ENCODE results near the gene ISG20L2.

The ISG20L2 gene

DNA sequence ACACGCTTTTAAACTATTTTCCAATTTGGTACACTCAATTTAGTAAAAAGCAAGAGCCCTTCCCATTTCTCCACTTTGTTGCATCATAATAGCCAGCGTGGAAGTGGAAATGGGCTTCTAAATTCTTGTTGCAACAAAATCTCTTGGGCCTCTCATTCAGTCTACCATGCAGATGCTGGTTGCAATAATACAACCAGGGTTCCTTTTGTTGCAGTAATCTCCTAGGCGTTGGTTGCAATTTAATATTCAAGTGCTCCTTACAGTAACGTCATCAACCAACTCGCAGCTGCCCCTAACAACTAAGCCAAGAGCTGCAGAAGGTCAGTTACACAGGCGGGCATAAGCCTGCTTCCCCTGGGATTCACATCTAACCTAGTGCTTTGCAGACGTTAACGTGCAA, 25.7 kb upstream of the ISG20L2 start:
- DNase-seq (ENCODE audit: low read depth, low spot score): no peak

DNA sequence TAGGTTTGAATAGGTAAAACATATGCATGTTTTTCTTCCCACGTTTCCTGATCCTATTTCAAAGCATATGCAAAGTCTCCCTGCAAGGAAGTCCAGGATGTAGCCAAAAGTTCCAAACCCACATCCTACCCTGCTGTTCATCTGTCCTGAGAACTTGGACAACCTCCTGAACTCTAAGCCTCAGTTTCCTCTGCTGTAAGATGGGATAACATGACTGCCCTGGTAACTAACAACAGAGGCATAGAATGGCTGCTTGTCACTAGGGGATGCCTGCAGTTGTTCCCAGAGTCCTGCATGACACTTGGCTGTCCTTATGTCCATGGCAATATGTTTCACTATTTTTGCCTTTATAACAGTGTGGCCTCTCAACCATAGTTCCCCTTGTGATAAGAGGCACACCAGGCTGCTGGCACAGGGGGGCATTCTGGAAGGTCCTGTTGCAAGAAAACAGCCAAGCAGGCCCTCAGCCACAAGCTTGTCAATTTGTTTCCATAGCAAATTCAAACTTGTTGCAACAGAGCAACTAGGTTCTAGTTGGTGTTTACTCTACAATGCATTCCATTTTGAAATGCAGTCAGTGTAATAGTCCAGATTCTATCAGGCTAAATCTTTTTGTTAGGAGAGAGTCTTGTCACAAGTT, 24.4 kb upstream of the ISG20L2 start:
- no peak for DNase-seq (ENCODE audit: low read depth, low spot score)

DNA sequence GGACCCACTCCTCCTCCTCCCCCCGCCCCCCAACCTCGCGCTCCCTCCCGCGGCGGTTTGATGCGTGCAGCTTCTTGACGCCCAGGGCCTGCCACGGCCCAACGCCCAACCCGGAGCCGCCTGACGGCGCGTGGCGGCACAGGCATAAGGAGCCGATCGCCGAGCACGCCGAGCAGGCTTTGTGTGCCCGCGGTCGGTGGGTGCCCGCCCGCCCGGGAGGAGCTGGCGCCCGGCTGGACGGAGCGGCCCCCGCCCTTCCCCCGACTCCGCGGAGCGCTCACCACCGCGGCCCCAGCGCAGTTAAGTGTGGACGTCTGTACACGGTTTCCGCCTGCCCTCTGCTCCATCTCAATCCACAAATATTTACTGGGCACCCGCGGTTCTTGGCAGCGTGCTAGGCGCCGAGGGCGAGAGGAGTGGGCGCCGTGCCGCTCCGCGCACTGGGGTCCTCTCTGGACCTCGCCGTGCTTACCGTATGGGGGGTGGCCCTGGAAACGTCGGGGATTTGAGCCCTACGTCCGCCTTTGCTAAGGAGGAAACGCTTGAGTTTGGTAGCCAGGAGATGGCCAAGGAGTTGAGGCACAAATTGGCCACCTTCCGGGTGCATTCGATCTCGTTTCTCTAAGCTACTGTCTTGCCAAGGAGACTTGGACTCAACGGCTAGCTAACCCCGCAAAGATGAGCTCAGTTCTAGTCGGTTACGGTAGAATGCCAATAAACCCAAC, 23.4 kb upstream of the ISG20L2 start:
- DNase-seq (ENCODE audit: low read depth, low spot score): peak; percentile 99

DNA sequence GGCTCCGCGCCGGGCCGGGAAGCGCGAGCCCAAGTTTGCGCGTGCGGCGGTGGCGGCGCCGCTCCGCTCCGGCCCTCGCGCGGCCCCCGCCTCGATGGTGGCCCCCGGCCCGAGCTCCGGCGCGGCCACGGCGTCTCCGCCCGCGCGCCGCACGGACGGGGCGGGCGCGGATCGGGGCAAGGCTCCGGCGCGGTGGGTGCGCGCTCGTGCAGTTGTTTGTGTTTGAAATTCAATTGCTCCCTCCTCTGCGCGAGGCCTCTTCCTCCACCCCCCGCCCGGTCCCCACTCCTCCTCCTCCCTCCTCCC, 22.8 kb upstream of the ISG20L2 start, which contains the start of gene HDGF:
TSS of gene HDGF (minus strand) at position 225 of the 306 bp plus-strand sequence. CDS start 246 bp downstream, outside the sequence.
- DNase-seq (ENCODE audit: low read depth, low spot score): no peak

DNA sequence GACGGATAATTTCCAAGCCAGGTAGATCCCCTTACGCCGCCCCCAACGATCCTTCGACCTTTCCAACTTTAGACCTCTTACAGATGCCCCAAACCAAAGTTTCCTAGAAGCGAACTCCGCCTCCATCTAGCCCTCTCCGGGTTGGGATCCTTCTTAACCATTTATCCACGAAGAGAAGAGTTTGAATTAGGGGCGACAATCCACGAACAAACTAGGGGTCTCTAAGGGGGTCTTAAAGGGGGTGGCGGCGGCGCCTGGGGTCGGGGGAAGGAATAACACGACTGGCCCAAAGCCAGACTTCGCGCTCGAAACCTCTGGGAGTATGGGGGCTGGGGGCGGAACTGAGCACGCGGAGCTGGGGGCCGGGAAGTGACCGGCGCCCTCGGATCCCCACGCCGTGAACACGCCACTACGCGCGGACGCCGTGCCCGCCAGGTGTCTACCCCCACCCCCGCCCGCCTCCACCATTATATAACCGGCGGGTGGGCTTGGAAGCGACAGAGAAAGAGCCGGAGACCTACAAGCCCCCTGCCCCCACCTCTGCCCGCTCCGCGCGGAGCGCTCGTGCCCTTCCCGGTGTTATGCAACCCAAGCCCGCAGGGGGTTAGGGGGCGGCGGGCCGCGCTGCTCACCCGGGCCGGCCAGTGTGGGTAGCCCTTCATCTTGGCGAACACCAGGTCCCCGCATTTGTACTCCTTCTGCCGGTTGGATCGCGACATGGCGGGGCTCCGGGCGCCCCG, 22.3 kb upstream of the ISG20L2 start:
- no peak for DNase-seq (ENCODE audit: low read depth, low spot score)

DNA sequence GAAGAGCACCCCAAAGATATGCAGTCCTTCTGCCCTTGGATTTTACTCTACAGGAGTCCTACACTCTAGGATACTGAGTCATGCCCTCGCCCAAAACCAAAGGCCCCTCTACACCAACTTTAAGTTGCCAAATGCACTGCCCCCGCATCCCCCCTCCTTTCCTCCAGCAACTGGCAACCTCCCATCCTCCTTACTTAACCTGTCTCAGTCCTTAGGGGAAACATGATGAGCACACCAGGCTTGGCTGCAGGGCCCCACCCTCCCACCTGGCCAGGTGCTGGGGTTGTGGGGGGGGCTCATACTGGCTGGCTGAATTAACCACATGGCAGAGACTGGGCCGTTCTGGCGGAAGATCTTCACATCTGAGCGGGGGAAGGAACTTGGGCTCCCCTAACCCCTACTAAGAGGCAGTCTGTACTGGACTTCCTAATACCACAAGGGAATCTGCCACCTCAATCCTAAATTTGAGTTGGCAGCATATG, 21.7 kb upstream of the ISG20L2 start:
- peak; percentile 28 for DNase-seq (ENCODE audit: low read depth, low spot score)

DNA sequence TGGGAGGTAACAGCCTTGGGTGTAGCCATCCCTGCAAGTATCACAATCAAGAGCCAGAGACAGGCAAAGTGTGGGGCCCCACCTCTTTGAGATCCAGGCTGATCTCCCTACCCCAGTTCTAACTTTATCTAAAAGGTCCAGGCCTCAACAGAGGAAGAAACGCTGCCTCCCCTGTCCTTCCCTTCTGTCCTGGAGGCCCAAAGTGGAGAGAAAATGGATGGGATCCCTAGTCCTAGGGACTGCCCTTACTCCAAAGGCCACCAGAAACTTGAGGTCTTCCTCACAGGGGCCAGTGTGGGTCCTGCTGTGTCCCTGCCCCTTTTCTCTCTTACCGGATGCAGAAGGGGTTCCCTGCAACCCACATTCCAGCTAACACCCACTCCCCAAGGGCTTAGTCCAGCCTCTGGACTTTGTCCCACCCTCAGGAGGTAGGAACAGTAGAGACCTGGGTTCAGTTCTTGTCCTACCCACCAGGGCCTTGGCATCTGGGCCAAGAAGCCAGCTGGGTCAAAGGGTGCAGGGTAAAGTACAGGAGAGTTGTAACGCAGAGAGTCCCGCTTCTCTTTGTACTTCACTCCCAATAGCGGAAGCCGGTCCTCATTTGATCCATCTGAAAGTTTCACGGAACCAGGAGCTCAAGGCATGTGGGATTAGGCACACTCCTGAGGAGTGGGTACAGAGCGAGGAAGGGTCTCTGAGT, 21.0 kb upstream of the ISG20L2 start:
- DNase-seq (ENCODE audit: low read depth, low spot score): no peak

DNA sequence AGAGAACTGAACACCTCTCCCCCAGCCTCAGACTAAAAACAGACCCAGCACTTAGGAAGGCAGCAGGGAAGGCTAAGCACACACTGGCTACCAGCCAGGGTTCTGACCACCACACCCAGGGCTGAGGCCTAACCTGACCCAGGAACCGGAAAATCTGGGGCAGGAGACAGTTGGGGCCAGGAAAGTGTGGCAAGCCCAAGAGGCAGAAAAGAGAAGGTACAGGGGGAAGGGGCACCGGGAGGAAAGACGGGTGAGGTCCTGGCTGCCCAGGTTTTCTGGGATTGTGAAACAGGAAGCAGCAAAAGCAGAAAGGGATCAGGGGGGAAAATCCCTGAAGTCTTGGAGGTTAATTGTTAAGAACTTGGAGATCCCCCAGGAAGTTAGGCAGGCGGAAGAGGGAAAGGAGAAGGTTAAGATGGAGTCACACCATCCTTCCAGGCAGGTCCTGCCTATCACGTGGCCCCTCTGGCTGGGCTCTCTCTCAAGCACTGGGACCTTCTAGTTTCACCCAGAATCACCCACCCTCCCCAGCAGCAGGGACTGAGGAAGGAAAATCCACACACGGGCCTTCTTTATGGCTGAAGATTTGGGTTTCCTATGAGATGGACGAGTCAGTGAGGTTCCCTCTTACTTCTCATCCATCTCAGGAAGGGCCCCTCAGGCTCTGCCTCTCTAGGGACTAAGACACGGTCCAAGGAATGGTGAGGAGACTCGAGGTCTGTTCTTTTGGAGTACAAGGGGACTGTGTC, 20.3 kb upstream of the ISG20L2 start:
- DNase-seq (ENCODE audit: low read depth, low spot score): peak; percentile 58

DNA sequence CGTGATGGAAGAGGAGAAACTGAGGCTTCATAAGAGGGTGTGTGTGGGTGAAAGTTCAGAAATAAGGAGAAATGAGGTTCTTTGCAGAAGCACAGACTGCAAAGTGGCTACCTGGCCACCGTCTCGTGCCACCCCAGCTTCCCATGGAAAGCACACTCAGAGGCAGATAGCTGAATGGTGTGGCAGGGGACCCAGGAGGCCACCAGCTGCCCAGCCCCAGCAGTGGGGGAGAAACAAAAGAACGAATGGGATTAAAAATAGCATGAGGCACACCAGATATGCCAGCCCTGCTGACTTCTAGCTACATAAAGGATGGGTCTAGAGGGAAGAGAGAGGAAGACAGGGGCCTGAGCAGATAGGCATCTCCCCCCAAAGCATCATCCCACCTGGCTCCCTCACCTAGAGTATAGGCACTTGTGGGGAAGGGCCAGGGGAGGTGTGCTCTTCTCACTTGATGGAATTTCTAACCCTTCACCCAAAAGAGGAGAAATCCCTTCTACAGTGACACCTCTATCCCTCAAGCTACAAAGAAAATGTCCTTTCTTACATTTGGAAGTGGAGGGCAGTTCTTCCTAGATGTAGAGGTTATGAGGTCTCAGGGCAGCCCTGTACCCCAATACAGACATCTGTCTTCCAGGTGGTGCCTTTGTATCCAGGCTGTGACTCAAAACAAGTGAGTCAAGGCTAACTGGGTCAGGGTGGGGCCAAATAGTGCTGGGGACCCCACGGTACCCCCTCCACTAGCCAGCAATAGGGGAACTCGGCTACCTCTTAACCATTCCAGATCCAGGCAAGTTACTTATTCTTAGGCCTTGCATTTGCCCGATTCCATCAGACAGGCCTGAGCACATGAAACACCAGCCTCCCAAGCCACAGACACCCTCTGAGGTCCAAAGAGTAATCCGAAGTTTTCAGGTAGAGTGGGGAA, 19.4 kb upstream of the ISG20L2 start:
- DNase-seq (ENCODE audit: low read depth, low spot score): peak; percentile 14

DNA sequence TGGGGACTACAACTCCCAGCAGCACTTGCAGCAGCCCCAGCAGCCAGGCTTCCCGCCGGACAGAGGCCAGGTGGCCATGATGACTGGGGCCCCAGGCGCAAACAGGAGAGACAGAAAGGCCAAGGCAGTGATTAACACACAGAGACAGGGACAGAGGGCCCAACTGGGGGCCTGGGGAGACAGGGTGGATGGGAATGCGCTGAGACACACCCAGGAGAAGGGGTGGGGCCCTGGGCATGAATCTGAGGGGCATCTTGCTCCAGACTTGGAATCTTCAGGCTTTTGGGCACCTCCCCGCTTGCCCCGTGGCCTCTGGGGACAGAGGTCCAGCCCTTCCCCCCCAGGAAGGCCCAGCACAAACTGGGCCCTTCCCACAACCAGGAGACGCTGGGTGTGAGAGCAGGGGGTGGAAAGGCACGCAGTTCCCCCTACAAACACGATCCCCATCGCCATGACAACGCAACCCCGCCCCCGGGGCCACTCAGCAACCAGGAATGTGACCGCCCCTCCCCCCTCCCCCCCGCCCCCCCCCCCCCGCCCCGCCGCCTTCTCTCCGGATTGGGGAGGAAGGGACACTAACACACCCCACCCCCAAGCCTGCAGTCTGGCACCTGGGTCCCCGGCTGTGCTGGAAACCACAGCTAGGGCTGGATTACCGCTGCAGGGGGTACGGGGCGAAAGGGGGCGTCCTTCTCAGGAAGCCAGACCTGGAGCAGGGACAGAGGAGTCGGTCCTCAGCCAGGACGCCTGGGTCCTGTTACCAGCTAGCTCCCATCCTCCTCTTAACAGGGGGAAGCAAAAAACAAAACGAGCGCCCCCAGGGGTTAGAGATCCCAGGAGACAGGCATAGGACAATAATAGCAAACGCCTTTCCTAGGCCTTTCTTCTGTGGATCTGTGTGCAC, 18.4 kb upstream of the ISG20L2 start:
- peak; percentile 96 for DNase-seq (ENCODE audit: low read depth, low spot score)

DNA sequence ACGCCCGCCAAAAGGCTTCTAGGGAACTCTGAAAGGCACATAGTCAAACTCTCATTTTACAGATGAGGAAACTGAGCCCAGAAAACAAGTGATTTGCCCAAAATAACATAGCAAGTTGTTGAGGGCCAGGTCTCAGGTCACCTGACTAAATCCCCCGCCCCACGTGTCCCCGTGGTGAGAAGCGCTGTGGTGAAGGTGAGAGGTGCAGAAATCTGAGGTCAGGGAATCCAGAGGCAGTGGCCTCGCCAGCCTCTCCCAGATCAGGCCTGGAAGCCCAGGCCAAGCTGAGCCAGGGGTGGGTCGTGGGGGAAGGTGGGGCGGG, 17.8 kb upstream of the ISG20L2 start:
- no peak for DNase-seq (ENCODE audit: low read depth, low spot score)

DNA sequence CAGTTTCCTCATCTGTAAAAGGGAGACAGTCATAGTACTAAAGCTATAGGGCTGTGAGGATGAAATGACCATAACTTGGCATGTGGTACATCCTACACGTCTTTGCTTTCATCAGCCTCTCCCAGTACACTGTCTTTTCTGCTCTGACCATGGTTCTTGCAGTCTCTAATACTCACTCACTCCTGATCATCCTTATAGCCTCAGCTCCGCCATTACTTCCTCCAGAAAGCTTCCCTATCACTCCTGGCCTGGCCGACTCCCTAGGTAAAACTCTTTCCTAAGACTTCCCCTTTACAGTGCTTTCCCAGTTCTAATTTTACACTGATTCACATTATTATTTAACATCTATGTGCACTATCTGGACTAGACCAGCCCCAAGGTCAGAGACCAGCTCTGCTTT, 17.3 kb upstream of the ISG20L2 start:
- no peak for DNase-seq (ENCODE audit: low read depth, low spot score)

DNA sequence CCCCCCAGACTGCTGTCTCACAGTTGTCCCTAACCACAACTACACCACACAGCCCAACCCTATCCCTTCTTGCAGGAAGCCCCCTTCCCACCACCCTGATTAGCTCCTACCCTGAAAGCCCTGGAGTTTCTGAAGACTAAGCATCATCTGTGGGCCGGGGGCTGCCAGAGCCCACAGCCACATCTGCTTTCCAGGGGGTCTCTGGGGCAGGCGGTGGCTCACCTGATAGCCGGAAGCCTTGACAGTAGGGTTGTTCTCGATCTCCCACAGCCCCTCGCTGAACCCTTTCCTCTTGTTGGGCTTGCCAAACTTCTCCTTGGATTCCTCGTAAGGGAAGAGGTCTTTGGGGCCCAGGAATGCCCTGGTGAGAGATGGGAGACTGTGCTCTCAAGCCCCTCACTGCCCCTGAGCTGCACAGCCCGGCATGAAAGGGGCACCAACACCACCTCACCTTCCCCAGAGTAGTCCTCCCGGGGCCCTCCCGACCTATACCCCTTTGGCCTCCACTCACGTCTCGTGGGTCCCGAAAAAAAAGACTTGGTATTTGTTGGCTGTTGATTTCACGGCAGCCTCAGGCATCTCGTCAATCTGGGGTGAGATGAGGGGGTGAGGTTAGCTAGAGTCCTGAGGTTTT, 16.3 kb upstream of the ISG20L2 start:
- DNase-seq (ENCODE audit: low read depth, low spot score): no peak

DNA sequence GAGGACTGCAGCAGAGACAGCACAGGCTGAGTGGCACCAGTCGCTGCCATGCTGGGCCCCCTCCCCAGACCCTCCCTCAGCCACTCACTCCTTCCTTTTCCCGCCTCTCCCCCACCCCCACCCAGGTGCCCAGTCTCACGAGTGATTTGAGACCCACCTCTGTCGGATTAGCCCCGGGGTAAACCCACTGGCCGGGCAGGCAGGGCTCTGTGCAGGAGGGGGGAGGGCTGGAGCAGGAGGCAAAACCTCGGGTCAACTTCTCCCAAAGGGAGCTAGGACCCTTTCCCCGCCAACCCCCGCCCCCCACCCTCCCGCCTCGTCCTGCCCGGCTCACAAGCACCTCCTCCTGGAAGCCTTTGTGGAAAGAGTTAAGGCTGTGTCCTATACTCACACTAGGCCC, 15.8 kb upstream of the ISG20L2 start:
- no peak for DNase-seq (ENCODE audit: low read depth, low spot score)

DNA sequence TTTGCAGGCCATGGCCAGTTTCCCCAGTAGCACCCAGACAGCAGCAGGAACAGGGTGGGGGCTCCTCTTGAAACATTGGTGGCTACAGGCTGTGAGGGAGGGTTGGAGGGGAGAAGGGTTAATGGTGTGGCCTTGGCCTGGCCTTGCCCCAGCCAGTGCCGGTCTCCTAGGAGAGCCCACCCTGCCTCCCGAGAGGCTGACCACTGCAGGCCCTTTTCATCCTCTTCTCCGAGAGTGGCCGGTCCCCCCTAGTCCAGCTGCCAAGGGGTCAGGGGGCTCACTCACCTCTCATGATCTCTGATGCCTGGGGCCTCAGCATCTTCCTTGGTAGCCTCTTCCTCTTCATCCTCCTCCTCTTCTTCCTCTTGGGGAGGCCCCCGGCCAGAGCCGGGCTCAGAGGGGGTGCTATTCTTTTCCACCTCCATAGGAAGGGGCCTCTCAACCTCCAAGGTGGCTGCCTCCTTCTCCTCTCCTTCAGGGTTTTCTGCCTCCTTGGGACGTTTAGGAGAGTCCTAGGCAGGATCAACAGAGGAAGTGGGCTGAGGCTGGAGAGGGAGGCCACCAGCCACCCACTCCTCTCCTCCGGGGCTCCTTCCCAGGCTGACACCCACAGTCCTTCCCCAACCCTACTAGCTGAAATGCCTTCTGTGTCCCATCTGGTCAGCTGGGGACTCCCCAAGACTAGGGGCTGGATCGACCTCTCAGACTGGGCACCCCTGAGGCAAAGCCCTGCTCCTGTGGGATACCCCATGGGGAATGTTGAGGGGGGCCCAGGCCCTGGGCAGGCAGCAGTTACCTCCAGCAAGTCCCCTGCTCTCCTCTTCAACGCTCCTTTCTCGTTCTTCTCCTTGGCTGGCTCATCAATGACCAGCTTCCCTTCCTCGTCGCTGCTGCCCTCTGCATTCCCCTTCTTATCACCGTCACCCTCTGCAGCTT, 15.1 kb upstream of the ISG20L2 start:
- no peak for DNase-seq (ENCODE audit: low read depth, low spot score)

DNA sequence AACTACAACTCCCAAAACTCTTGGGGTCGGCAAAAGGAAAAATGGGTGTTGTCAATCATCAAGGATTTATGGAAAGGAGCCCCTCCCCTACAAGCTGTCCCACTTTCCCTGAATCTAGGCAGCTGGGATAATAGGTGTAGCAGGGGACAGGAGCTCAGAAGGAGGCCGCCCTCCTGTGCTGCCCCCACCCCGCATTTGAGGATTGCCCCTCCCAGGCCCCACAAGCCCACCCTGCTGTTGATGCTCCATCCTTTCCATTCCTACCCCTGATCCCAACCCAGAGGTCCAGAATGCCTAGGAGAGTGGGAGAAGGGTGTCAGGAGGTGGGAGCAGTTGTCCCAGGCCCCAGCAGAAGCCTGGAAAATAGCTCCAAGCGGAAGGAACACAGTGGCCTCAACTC, 14.2 kb upstream of the ISG20L2 start:
- no peak for DNase-seq (ENCODE audit: low read depth, low spot score)

DNA sequence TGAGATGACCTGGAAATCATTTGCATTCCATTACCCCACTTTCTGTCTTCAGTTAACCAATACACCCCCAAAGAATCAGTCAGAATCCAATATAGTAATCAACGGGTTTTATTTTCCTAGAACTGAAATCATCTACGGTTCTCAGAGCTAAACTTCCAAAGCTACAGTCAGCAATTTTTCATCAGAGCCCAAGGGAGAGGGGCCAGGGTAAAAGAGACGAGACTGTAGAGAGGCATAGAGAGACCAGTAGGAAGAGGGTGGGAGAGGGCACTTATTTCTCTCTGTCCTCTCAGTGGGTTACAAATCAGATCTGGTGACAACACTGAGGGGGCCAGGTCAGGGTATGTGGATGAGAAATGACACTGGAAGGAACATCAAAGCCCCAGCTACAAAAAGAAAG, 13.5 kb upstream of the ISG20L2 start:
- DNase-seq (ENCODE audit: low read depth, low spot score): no peak

DNA sequence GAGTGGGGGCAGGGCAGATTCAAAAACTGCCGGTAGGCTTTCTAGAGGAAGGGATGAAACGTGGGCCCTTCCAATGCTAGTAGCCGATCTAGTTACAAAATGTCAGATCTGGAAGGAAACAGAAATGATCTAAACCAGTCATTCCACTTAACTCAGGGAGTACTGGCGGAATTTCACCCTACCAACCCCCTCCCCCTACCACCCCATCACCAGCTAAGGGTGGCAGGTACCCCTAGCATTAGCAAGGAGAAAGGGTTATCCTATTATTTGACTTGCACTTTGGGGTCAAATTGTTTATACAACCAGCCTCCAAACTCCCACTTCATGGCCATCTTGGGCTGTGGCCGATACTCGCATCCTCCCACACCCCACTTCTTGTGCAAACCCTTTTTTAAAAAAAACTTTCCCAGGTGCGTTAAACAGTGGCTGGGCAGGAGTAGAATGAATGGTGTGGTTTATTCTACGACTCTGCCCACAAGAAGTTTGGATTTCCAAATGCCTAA, 13.0 kb upstream of the ISG20L2 start:
- no peak for DNase-seq (ENCODE audit: low read depth, low spot score)

Measured in astrocyte of the hippocampus (primary cell).